Measurements from ENCODE around the gene TIGD1. TPM values are rescaled to one million over a fixed set of nuclear protein-coding genes. Genes with fewer than 3 reads are reported as not detected.

TIGD1 gene
- 5.2 and 6.6 TPM in 2 replicates for total RNA-seq (2012; rRNA removed)

DNA sequence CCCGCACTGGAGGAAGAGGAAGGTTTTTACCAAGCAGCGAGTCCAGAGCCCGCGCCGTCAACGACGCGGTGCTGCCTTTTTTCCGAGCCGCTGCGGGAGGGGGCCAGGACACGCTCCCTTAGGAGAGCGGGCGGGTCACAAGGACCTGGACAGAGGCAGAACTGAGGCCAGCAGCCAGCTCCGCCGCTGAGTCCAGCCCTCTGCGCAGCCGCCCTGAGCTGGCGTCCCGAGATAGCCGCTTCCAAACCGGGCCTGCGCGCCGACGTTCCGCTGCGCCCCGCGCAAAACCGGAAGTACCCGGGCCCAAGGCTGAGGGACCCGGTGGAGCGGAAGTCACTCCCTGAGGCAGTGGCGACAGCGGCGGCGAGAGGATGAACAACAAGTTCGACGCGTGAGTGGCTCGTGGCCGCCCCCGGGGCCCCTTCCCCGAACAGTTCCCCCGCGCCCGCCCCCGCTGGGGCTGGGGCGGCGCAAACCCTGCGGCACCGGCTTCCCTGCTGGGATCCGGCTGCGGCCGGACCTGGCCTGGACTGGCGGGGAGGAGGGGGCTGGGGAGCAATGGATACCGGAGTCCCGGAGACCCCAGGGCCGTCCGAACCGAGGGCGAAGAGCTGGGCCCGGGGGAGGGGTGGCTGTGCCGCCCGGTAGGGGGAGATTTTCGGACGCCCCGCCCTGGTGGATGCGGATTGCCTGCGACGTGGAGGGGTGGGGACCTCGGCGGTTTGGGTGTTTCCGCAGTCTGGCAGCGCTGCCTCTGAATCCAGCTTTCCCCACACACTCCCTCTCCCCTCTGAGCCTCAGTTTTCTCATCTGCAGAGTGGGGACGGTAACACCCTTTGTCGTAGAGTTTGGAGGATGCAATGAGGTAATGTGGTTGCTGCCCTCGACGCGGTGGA, at the start of gene TIGD1, which contains the start of gene EIF4E2:
Gene TIGD1, minus strand, starts transcription at position 204 of the 896 bp plus-strand sequence. CDS start 675 bp downstream, outside the sequence.
Gene EIF4E2, plus strand, starts transcription at position 336 of the 896 bp plus-strand sequence. Its CDS starts 36 bp downstream, at position 372.
- Histone ChIP-seq H3K9ac (ENCODE audit: low read depth, low read length) (peak within 1 kb of the TSS; percentile 98), H3K36me3 (ENCODE audit: insufficient read depth, low read length) (peaks cover 23% of the 10 kb centered on the region), H3K4me1 (ENCODE audit: control insufficient read depth, insufficient read depth, low read length) (peaks cover 11% of the 10 kb centered on the region), H3K27me3 (ENCODE audit: control insufficient read depth, insufficient read depth, low read length) (no peaks in the 10 kb centered on the region), H3K4me3 (ENCODE audit: low read length) (peak within 1 kb of the TSS; percentile 75), H3K4me2 (ENCODE audit: low read length) (peak within 1 kb of the TSS; percentile 87), H3K9me3 (replicated peaks; ENCODE audit: low read length) (no peaks in the 10 kb centered on the region)

DNA sequence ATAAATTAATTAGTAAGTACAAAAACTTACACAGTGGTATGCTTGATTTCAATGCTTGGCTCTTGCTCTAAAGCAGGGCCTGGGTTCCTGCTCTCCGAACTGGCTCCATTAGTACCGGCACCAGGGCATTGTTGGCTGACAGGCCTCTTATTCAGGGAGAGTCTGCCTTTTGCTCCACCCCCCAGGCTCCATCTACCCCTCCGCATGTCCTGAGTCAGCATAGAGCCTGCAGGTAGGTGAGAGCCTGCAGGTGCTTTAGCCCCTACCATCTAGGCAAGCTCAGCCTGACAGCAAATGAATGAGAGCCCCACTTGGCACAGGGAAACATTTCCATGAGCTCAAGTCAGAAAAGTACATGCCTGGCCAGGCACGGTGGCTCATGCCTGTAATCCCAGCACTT, 47.9 kb upstream of the TIGD1 start:
- no peak overlapping the region for H3K9ac ChIP-seq (ENCODE audit: low read depth, low read length)
- no peak overlapping the region for H3K4me2 ChIP-seq (ENCODE audit: low read length)
- no peaks in the 10 kb centered on the region for H3K9me3 ChIP-seq (replicated peaks; ENCODE audit: low read length)
- H3K4me3 ChIP-seq (ENCODE audit: low read length) = no peak overlapping the region
- H3K36me3 ChIP-seq (ENCODE audit: insufficient read depth, low read length) = no peaks in the 10 kb centered on the region
- peaks cover 2% of the 10 kb centered on the region for H3K4me1 ChIP-seq (ENCODE audit: control insufficient read depth, insufficient read depth, low read length)
- H3K27me3 ChIP-seq (ENCODE audit: control insufficient read depth, insufficient read depth, low read length) = no peaks in the 10 kb centered on the region

DNA sequence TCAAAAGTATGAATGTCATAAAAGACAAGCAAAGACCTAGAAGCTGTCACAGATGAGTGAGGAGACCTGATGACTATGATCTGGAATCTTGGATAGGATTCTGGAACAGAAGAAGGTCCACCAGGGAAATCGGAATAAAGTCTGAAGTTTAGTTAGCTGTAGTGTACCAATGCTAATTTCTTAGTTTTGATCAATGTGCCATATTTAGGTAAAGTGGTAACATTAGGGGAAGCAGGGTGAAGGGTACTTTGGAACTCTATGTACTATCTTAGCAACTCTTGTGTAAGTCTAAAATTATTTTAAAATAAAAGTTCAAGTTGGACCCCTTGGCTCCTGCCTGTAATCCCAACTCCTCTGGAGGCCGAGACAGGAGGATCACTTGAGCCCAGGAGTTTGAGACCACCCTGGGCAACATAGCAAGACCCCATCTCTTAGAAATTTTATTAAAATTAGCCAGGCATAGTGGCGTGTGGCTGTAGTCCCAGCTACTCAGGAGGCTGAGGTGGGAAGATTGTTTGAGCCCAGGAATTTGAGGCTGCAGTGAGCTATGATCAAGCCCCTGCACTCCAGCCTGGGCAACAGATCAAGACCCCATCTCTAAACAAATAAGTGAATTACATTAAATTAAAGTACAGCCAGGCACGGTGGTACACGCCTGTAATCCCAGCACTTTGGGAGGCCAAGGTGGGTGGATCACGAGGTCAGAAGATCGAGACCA, 47.2 kb upstream of the TIGD1 start:
- H3K9me3 ChIP-seq (replicated peaks; ENCODE audit: low read length) = no peaks in the 10 kb centered on the region
- H3K36me3 ChIP-seq (ENCODE audit: insufficient read depth, low read length) = no peaks in the 10 kb centered on the region
- no peaks in the 10 kb centered on the region for H3K27me3 ChIP-seq (ENCODE audit: control insufficient read depth, insufficient read depth, low read length)
- peaks cover 9% of the 10 kb centered on the region for H3K4me1 ChIP-seq (ENCODE audit: control insufficient read depth, insufficient read depth, low read length)
- no peak overlapping the region for H3K4me3 ChIP-seq (ENCODE audit: low read length)
- no peak overlapping the region for H3K4me2 ChIP-seq (ENCODE audit: low read length)
- H3K9ac ChIP-seq (ENCODE audit: low read depth, low read length) = no peak overlapping the region

DNA sequence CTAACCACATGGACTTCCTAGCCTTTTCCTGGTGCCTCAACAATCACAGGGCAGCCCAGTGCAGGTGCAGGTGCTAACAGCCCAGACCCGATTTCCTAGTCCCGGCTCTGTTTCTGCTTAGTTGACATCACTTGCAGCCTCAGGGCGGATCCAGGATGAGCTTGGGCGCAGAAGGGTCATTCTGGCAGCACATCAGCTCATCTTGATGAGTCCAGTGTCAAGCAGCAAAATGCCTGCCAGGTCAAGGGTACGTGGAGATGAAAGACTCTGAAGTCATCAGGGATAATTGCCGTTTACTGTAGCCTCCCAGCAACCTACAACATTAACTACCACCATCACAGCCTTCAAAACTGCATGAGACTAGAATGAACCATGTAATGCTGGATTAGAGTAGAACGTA, 43.6 kb upstream of the TIGD1 start:
- H3K36me3 ChIP-seq (ENCODE audit: insufficient read depth, low read length) = no peaks in the 10 kb centered on the region
- no peak overlapping the region for H3K4me3 ChIP-seq (ENCODE audit: low read length)
- no peak overlapping the region for H3K9ac ChIP-seq (ENCODE audit: low read depth, low read length)
- H3K4me2 ChIP-seq (ENCODE audit: low read length) = no peak overlapping the region
- peaks cover 13% of the 10 kb centered on the region for H3K4me1 ChIP-seq (ENCODE audit: control insufficient read depth, insufficient read depth, low read length)
- H3K9me3 ChIP-seq (replicated peaks; ENCODE audit: low read length) = no peaks in the 10 kb centered on the region
- no peaks in the 10 kb centered on the region for H3K27me3 ChIP-seq (ENCODE audit: control insufficient read depth, insufficient read depth, low read length)

DNA sequence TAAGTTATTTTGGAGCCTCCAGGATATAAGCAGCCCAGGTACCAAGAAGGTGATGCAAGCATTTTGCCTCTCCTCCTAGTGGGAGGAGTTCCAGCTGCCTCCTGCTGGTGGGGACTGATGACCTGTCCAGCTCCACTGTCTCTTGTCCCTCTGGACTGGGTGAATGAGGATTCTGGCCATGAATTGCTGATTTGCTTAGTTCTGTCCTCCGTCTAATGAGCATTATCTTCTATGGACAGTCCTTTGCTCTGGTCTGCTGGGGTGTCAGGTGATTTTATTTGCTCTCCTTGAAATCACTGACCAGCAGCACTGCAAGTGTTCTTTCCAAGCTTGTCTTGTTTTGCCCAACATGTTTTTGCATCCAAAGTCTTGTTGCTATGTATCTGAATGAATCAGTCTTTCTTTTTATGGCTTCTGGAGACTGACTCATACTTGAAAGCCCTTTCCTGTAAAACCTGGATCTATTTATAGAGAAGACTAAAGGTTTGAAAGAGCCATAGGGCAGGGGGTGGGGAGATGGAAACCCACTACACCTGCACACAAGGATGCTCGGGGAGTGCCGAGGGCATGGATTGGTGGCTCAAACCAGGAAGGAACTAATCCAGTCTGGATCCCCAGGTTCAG, 42.5 kb upstream of the TIGD1 start:
- Histone ChIP-seq H3K9ac (ENCODE audit: low read depth, low read length) (no peak overlapping the region), H3K4me2 (ENCODE audit: low read length) (no peak overlapping the region), H3K36me3 (ENCODE audit: insufficient read depth, low read length) (no peaks in the 10 kb centered on the region), H3K4me3 (ENCODE audit: low read length) (no peak overlapping the region), H3K4me1 (ENCODE audit: control insufficient read depth, insufficient read depth, low read length) (peaks cover 19% of the 10 kb centered on the region), H3K9me3 (replicated peaks; ENCODE audit: low read length) (no peaks in the 10 kb centered on the region), H3K27me3 (ENCODE audit: control insufficient read depth, insufficient read depth, low read length) (no peaks in the 10 kb centered on the region)

DNA sequence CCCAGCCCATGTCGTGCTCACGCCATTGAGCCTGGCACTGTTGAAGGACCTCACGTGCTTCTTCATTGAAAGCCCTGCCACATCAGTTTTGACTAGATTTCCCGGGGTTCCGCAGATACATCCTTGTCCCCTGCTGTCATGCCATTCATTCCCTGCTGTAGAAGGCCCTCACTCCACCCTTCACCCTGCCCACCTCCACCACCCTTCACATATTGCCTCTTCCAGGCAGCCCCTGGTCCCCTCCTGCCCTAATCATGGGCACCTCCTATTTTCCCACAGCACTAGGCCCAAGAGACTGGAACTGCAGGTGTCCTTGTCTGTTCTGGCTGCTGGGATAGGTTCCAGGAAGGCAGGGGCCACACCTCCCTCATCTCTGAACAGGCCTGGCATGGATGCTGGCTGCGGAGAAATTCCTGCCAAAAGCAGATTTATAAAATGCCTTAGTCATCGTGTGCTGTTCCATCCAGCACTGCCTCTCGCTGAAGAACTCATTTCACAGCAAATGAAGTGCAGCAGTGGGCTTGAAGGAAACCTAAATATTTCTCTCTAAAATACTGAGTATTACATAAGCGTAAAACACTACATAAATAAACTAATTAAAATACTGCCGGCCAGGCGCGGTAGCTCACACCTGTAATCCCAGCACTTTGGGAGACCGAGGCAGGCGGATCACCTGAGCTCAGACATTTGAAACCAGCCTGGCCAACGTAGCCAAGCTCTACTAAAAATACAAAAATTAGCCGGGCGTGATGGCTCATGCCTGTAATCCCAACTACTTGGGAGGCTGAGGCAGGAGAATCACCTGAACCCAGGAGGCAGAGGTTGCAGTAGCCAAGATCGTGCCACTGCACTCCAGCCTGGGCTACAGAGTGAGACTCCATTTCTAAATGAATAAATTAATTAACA, 38.6 kb upstream of the TIGD1 start:
- H3K27me3 ChIP-seq (ENCODE audit: control insufficient read depth, insufficient read depth, low read length) = no peaks in the 10 kb centered on the region
- H3K4me1 ChIP-seq (ENCODE audit: control insufficient read depth, insufficient read depth, low read length) = peaks cover 19% of the 10 kb centered on the region
- H3K36me3 ChIP-seq (ENCODE audit: insufficient read depth, low read length) = peaks cover 6% of the 10 kb centered on the region
- peak overlapping the region; percentile 33 for H3K9ac ChIP-seq (ENCODE audit: low read depth, low read length)
- peak overlapping the region; percentile 46 for H3K4me2 ChIP-seq (ENCODE audit: low read length)
- no peaks in the 10 kb centered on the region for H3K9me3 ChIP-seq (replicated peaks; ENCODE audit: low read length)
- H3K4me3 ChIP-seq (ENCODE audit: low read length) = no peak overlapping the region

DNA sequence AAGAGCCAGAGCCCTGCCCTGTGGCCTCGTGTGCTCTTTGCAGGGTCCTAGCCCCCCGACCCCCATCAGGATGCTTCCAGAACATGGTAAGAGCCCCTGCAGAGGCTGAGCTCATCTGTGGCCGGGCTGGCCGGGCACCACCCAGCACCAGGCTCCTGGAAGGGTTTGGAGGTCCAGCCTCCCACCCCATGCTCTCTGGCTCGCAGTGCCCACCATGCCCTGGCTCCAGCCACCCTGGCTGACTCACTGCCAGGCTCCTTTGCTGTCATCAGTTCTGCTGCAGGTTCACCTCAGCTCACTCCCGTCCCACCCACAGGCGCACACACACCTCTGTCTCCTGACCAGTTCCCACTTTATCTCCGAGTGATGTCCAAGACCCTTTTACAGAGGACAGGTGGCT, 37.7 kb upstream of the TIGD1 start:
- H3K9me3 ChIP-seq (replicated peaks; ENCODE audit: low read length) = no peaks in the 10 kb centered on the region
- no peak overlapping the region for H3K9ac ChIP-seq (ENCODE audit: low read depth, low read length)
- no peak overlapping the region for H3K4me3 ChIP-seq (ENCODE audit: low read length)
- peaks cover 15% of the 10 kb centered on the region for H3K4me1 ChIP-seq (ENCODE audit: control insufficient read depth, insufficient read depth, low read length)
- no peaks in the 10 kb centered on the region for H3K27me3 ChIP-seq (ENCODE audit: control insufficient read depth, insufficient read depth, low read length)
- peaks cover 6% of the 10 kb centered on the region for H3K36me3 ChIP-seq (ENCODE audit: insufficient read depth, low read length)
- no peak overlapping the region for H3K4me2 ChIP-seq (ENCODE audit: low read length)

DNA sequence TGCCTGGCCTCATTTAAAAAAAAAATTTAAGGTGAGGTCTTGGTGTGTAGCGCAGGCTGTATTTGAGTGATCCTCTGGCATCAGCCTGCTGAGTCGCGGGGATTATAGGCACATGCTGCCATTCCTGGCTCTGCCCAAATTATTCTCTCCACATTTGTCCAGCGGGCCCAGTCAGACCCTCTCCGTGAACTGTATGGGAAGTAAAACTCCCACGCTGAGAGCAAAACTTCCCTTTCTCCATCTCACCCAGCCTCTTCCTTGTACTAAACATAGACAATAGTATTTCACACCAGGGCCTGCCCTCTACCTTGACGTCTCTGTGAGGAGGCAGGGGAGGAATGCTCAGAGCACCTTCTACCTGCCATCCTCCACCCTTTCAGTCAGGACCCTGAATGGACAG, 37.2 kb upstream of the TIGD1 start:
- H3K4me2 ChIP-seq (ENCODE audit: low read length) = no peak overlapping the region
- H3K4me1 ChIP-seq (ENCODE audit: control insufficient read depth, insufficient read depth, low read length) = peaks cover 11% of the 10 kb centered on the region
- no peaks in the 10 kb centered on the region for H3K9me3 ChIP-seq (replicated peaks; ENCODE audit: low read length)
- peaks cover 6% of the 10 kb centered on the region for H3K36me3 ChIP-seq (ENCODE audit: insufficient read depth, low read length)
- no peak overlapping the region for H3K4me3 ChIP-seq (ENCODE audit: low read length)
- no peak overlapping the region for H3K9ac ChIP-seq (ENCODE audit: low read depth, low read length)
- no peaks in the 10 kb centered on the region for H3K27me3 ChIP-seq (ENCODE audit: control insufficient read depth, insufficient read depth, low read length)

DNA sequence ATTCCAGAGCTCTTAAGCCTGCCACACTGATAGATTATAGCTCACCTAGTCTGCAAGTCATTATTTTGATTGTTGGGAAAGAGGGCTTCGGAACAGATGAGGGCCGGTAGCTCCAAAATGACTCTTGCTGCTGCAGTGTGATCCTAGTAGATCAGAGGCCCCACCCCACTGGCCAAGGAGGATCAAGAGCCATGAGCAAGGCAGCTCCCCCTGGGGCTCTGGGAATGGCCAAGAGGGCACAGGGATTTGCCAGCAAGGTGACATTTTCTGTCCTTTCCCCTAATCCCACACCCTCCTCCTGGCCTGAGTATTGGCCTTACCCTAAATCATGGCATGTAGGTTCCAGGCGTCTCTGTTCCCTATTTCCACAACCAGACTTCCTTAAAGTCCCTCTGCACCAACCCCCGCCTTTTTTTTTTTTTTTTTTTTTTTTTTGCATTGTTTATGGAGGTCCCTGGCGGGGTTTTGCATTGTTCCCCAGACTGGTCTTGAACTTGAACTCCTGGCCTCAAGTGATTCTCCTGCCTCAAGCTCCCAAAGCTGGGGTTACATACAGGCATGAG, 36.7 kb upstream of the TIGD1 start:
- no peak overlapping the region for H3K9ac ChIP-seq (ENCODE audit: low read depth, low read length)
- no peak overlapping the region for H3K4me2 ChIP-seq (ENCODE audit: low read length)
- H3K27me3 ChIP-seq (ENCODE audit: control insufficient read depth, insufficient read depth, low read length) = no peaks in the 10 kb centered on the region
- H3K36me3 ChIP-seq (ENCODE audit: insufficient read depth, low read length) = peaks cover 7% of the 10 kb centered on the region
- H3K4me3 ChIP-seq (ENCODE audit: low read length) = no peak overlapping the region
- no peaks in the 10 kb centered on the region for H3K9me3 ChIP-seq (replicated peaks; ENCODE audit: low read length)
- H3K4me1 ChIP-seq (ENCODE audit: control insufficient read depth, insufficient read depth, low read length) = peaks cover 9% of the 10 kb centered on the region

DNA sequence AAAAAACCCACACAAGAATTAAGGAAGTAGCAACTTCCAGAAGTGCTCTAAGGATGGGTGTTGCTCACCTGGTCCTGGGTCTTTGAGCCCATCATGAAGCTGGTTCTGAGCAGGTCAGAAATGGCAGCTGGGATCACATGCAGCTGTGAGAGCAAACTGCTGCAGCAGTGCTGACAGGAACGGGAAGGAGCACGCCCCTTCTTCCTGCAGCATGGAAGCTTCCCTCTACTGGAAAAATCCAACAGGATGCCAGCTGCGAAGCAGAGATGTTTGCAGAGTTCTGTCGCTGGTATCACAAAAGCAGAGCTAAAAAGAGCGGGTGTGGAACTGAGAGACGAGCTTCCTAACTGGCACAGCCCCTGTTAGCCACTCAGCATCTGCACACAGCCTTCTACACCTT, 33.9 kb upstream of the TIGD1 start:
- Histone ChIP-seq H3K9me3 (replicated peaks; ENCODE audit: low read length) (no peaks in the 10 kb centered on the region), H3K4me3 (ENCODE audit: low read length) (no peak overlapping the region), H3K36me3 (ENCODE audit: insufficient read depth, low read length) (peaks cover 14% of the 10 kb centered on the region), H3K4me1 (ENCODE audit: control insufficient read depth, insufficient read depth, low read length) (peaks cover 9% of the 10 kb centered on the region), H3K27me3 (ENCODE audit: control insufficient read depth, insufficient read depth, low read length) (no peaks in the 10 kb centered on the region), H3K9ac (ENCODE audit: low read depth, low read length) (no peak overlapping the region), H3K4me2 (ENCODE audit: low read length) (no peak overlapping the region)
